Endothelial cell of umbilical vein (primary cell): Measurements from ENCODE around the gene GRB2. TPM values are rescaled to one million over a fixed set of nuclear protein-coding genes. Genes with fewer than 3 reads are reported as not detected.

Experiments used
- BruUV-seq: library from RNA; stranded (reverse); fragments of 400-500 nt; replicated peaks from 2 replicates; lab custom pipeline; 2021; lab: Mats Ljungman, UMichigan
- CTCF ChIA-PET: fragments of 300-600, 350-600 bp; sonication (Branson Sonifier 250); formaldehyde crosslinking; loops from one replicate; lab custom pipeline; 2021; ENCODE audit warnings: antibody characterized with exemption, inconsistent platforms; lab: Charles Lee
- POLR2A ChIA-PET: fragments of 300-600, 350-600 bp; sonication (Branson Sonifier 250); formaldehyde crosslinking; loops from one replicate; lab custom pipeline; 2021; ENCODE audit warnings: antibody characterized with exemption, inconsistent platforms; lab: Charles Lee
- DNase-seq: peaks from one replicate; pipeline ENCODE4 v3.0.0-alpha.2; 2011; ENCODE audit warnings: low read depth, low spot score
- FAIRE-seq: peaks from 2 replicates; lab custom pipeline; 2011; peaks lifted over from hg19 to GRCh38; lab: Jason Lieb, UNC
- H2AFZ ChIP-seq: 2 replicates; pipeline ENCODE4 v1.6.0; 2012; ENCODE audit warnings: low read depth, low read length, control low read depth, inconsistent platforms
- H3K27ac ChIP-seq: 2 replicates; pipeline ENCODE4 v1.5.1; 2011; ENCODE audit warnings: low read depth, mild to moderate bottlenecking, control low read depth, low read length, moderate library complexity; ENCODE audit not compliant: insufficient read depth
- H3K27me3 ChIP-seq, 2 experiments: 2 replicates each; pipeline versions ENCODE4 v1.6.0 to v1.6.1; 2011; ENCODE audit warnings: low read length in 2 of 2, mixed read lengths in 1 of 2; ENCODE audit not compliant: control insufficient read depth in 2 of 2, insufficient read depth in 2 of 2
- H3K36me3 ChIP-seq, 2 experiments: 2 replicates in 1 of 2; 3 replicates in 1 of 2; pipeline ENCODE4 v1.5.1; 2011; ENCODE audit warnings: low read length in 2 of 2, mild to moderate bottlenecking in 1 of 2, moderate library complexity in 1 of 2; ENCODE audit not compliant: control insufficient read depth in 2 of 2, insufficient read depth in 2 of 2; ENCODE audit errors: extremely low read depth in 1 of 2
- H3K4me1 ChIP-seq: 3 replicates; pipeline ENCODE4 v1.5.1; 2011; ENCODE audit warnings: mild to moderate bottlenecking, low read length; ENCODE audit not compliant: control insufficient read depth, insufficient read depth; ENCODE audit errors: extremely low read depth
- H3K4me2 ChIP-seq: 2 replicates; pipeline ENCODE4 v1.6.1; 2011; ENCODE audit warnings: low read length, control low read depth, mixed read lengths; ENCODE audit not compliant: insufficient read depth
- H3K4me3 ChIP-seq, 3 experiments: fragments of 200-600 bp in 1 of 3; sonication (generic), shearing (Covaris generic) in 1 of 3; replicated peaks in 1 of 3; 2 replicates each; pipeline ENCODE4 v1.5.1; 2011 to 2016; ENCODE audit warnings: control low read depth in 3 of 3, low read length in 3 of 3, mild to moderate bottlenecking in 2 of 3, inconsistent platforms in 1 of 3, low read depth in 1 of 3, moderate library complexity in 1 of 3; ENCODE audit not compliant: insufficient read depth in 1 of 3
- H3K79me2 ChIP-seq: 2 replicates; pipeline ENCODE4 v1.6.0; 2012; ENCODE audit warnings: low read length, inconsistent platforms; ENCODE audit not compliant: control insufficient read depth, insufficient read depth
- H3K9ac ChIP-seq: replicated peaks from 2 replicates; pipeline ENCODE3; 2011; ENCODE audit warnings: low read length, control low read depth; ENCODE audit not compliant: insufficient read depth; ENCODE audit errors: extremely low read depth
- H3K9me1 ChIP-seq: replicated peaks from 3 replicates; pipeline ENCODE4 v1.6.0; 2011; ENCODE audit warnings: mild to moderate bottlenecking, low read length; ENCODE audit not compliant: control insufficient read depth, insufficient read depth; ENCODE audit errors: extremely low read depth
- H3K9me3 ChIP-seq: replicated peaks from 2 replicates; pipeline ENCODE4 v1.5.1; 2012; ENCODE audit warnings: low read length, inconsistent platforms; ENCODE audit not compliant: control insufficient read depth, insufficient read depth
- H4K20me1 ChIP-seq: replicated peaks from 2 replicates; pipeline ENCODE3; 2011; ENCODE audit warnings: mild to moderate bottlenecking, low read length; ENCODE audit not compliant: control insufficient read depth, insufficient read depth; ENCODE audit errors: extremely low read depth
- EZH2 ChIP-seq: IDR thresholded peaks from 2 replicates; pipeline ENCODE4 v1.6.1; 2012; ENCODE audit warnings: borderline replicate concordance, low read depth, mild to moderate bottlenecking, moderate library complexity, low read length, inconsistent platforms; ENCODE audit not compliant: severe bottlenecking
- FOS ChIP-seq: IDR thresholded peaks from 2 replicates; pipeline ENCODE4 v1.6.1; 2011; ENCODE audit warnings: mild to moderate bottlenecking, low read length, moderate library complexity, borderline replicate concordance; ENCODE audit not compliant: insufficient read depth
- GATA2 ChIP-seq: IDR thresholded peaks from 2 replicates; pipeline ENCODE4 v1.7.0; 2011; ENCODE audit warnings: low read depth, mild to moderate bottlenecking, moderate library complexity, mixed read lengths, low read length; ENCODE audit not compliant: insufficient read length, insufficient read depth
- JUN ChIP-seq: IDR thresholded peaks from 2 replicates; pipeline ENCODE4 v1.6.1; 2011; ENCODE audit warnings: borderline replicate concordance, low read depth; ENCODE audit not compliant: insufficient read length, insufficient read depth
- MYC ChIP-seq: IDR thresholded peaks from one replicate; pipeline ENCODE4 v1.6.1; 2011; ENCODE audit warnings: mild to moderate bottlenecking, low read depth, low read length
- POLR2A ChIP-seq: IDR thresholded peaks from 2 replicates; pipeline ENCODE4 v1.6.1; 2012; ENCODE audit warnings: low read depth, mild to moderate bottlenecking, control low read depth, low read length
- POLR2AphosphoS5 ChIP-seq: IDR thresholded peaks from 2 replicates; pipeline ENCODE4 v1.6.1; 2012; ENCODE audit warnings: low read depth, mild to moderate bottlenecking, control low read depth, low read length, moderate library complexity; ENCODE audit not compliant: insufficient read depth
- dilution Hi-C: fragments of 300-500 bp; cut with MboI; formaldehyde crosslinking; loops from one replicate; pipeline ENCODE4 v1.15.0; 2019; ENCODE audit warnings: low sequenced_read_pairs; ENCODE audit not compliant: extremely low pct_ligation_motif_present
- intact Hi-C: fragments of 100-400 bp; cut with micrococcal nuclease; formaldehyde crosslinking; loops from one replicate; pipeline ENCODE4 v1.10.0; 2022
- polyA plus RNA-seq, 4 experiments: library from polyadenylated mRNA; depleted of rRNA in 3 of 4; stranded (reverse) in 3 of 4; unstranded in 1 of 4; fragments of >200 nt; gene quantifications; 2 replicates each; pipeline versions ENCODE4 v1.2.1 to v1.2.3, GENCODE V29; 2011 to 2012; ENCODE audit warnings: missing spikeins in 1 of 4
- total RNA-seq: library from RNA; stranded (reverse); gene quantifications from 2 replicates; pipeline ENCODE4 v1.2.3, GENCODE V29; 2021
- TF ChIP-seq, protein P1 (sequence below), 2 donors: IDR thresholded peaks; 1 replicate in 1 of 2; 2 replicates in 1 of 2; pipeline ENCODE4 v1.5.1; 2011; ENCODE audit warnings: low read length in 2 of 2, mild to moderate bottlenecking in 2 of 2, moderate library complexity in 2 of 2, control low read depth in 1 of 2, inconsistent platforms in 1 of 2, low read depth in 1 of 2; ENCODE audit not compliant: insufficient read depth in 1 of 2; ENCODE audit errors: extremely low read depth in 1 of 2
- TF ChIP-seq, protein P2 (sequence below): IDR thresholded peaks from 2 replicates; pipeline ENCODE4 v1.6.1; 2011; ENCODE audit not compliant: insufficient read depth, insufficient read length

Gene GRB2
- total and polyA plus RNA-seq, 2 donors (not counting 3 experiments of a cell fraction or from before 2014, with no cell fraction given) = 51.5 to 93.9 TPM

GRCh38 chr17:75383842-75384195 lies 21.7 kb downstream of the GRB2 start:
- no peak for FAIRE-seq
- dilution Hi-C loops = no loop called here

More at GRCh38 chr17:75383842-75384195, 21.7 kb downstream of the GRB2 start:
- H3K4me2 ChIP-seq = no peak overlapping the region
- no peak for DNase-seq
- no peak overlapping the region for H3K27ac ChIP-seq
- no peaks in the 10 kb centered on the region for H3K36me3 ChIP-seq
- no peak overlapping the region for H2AFZ ChIP-seq
- TF ChIP-seq POLR2A = no peak
- no peak for TF ChIP-seq GATA2
- TF ChIP-seq, protein P1, sequence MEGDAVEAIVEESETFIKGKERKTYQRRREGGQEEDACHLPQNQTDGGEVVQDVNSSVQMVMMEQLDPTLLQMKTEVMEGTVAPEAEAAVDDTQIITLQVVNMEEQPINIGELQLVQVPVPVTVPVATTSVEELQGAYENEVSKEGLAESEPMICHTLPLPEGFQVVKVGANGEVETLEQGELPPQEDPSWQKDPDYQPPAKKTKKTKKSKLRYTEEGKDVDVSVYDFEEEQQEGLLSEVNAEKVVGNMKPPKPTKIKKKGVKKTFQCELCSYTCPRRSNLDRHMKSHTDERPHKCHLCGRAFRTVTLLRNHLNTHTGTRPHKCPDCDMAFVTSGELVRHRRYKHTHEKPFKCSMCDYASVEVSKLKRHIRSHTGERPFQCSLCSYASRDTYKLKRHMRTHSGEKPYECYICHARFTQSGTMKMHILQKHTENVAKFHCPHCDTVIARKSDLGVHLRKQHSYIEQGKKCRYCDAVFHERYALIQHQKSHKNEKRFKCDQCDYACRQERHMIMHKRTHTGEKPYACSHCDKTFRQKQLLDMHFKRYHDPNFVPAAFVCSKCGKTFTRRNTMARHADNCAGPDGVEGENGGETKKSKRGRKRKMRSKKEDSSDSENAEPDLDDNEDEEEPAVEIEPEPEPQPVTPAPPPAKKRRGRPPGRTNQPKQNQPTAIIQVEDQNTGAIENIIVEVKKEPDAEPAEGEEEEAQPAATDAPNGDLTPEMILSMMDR (IDR thresholded peaks at IDR 0.05; ENCODE audit: extremely low read depth in 1 of 2, insufficient read depth in 1 of 2, low read depth in 1 of 2, low read length in 2 of 2) = no peak
- TF ChIP-seq, protein P2, sequence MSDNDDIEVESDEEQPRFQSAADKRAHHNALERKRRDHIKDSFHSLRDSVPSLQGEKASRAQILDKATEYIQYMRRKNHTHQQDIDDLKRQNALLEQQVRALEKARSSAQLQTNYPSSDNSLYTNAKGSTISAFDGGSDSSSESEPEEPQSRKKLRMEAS = no peak
- TF ChIP-seq MYC = no peak
- TF ChIP-seq EZH2 = no peak
- TF ChIP-seq POLR2AphosphoS5 = no peak
- TF ChIP-seq JUN = no peak
- TF ChIP-seq FOS = no peak
- intact Hi-C loops = no loop called here
- CTCF ChIA-PET = interaction anchor here (0.9 to 2.7 kb wide), 2 partner anchors 11 to 48 kb away, joined by 3 to 14 read pairs; no protein-coding TSS in a partner anchor
- peaks cover 92% of the 10 kb centered on the region for H3K79me2 ChIP-seq
- no peaks in the 10 kb centered on the region for H3K9me1 ChIP-seq
- BruUV-seq = no TSS peak
- no peaks in the 10 kb centered on the region for H3K27me3 ChIP-seq
- peaks cover 5% of the 10 kb centered on the region for H4K20me1 ChIP-seq
- H3K4me1 ChIP-seq = peaks cover 5% of the 10 kb centered on the region
- H3K9ac ChIP-seq = no peak overlapping the region
- POLR2A ChIA-PET = no interaction called here
- no peak overlapping the region for H3K4me3 ChIP-seq
- no peaks in the 10 kb centered on the region for H3K9me3 ChIP-seq
